Fibroblast of lung (primary cell): ENCODE data around the gene GTPBP1. TPM values are rescaled to one million over a fixed set of nuclear protein-coding genes. Genes with fewer than 3 reads are reported as not detected.
A peak's percentile ranks its signal among the peaks of the same experiment; 100 is the strongest.

Experiments used
- DNase-seq, 2 donors: peaks; one replicate each; pipeline versions ENCODE4 v3.0.0 to v3.0.0-alpha.2; 2010; ENCODE audit warnings: low read depth in 2 of 2
- H2AFZ ChIP-seq: 2 replicates; pipeline ENCODE4 v1.5.1; 2012; ENCODE audit warnings: low read length, control low read depth, inconsistent platforms
- H3K27ac ChIP-seq: 2 replicates; pipeline ENCODE4 v1.5.1; 2011; ENCODE audit warnings: low read length, control low read depth; ENCODE audit not compliant: insufficient read depth
- H3K27me3 ChIP-seq: 2 replicates; pipeline ENCODE4 v1.5.1; 2011; ENCODE audit warnings: mild to moderate bottlenecking, low read length; ENCODE audit not compliant: control insufficient read depth, insufficient read depth
- H3K36me3 ChIP-seq: 2 replicates; pipeline ENCODE4 v1.5.1; 2011; ENCODE audit warnings: low read length; ENCODE audit not compliant: control insufficient read depth, insufficient read depth
- H3K4me1 ChIP-seq: 2 replicates; pipeline ENCODE4 v1.5.1; 2011; ENCODE audit warnings: low read length; ENCODE audit not compliant: control insufficient read depth, insufficient read depth; ENCODE audit errors: extremely low read depth
- H3K4me2 ChIP-seq: 2 replicates; pipeline ENCODE4 v1.5.1; 2011; ENCODE audit warnings: low read length, control low read depth; ENCODE audit not compliant: insufficient read depth; ENCODE audit errors: extremely low read depth
- H3K4me3 ChIP-seq, 4 experiments: fragments of 200-600 bp in 1 of 4; sonication (generic) in 1 of 4; replicated peaks in 1 of 4; 2 replicates each; pipeline ENCODE4 v1.5.1; 2011 to 2016; ENCODE audit warnings: low read length in 4 of 4, low read depth in 3 of 4, mild to moderate bottlenecking in 3 of 4, control low read depth in 2 of 4, inconsistent platforms in 1 of 4, mixed read lengths in 1 of 4; ENCODE audit not compliant: insufficient read depth in 1 of 4; ENCODE audit errors: control extremely low read depth in 1 of 4
- H3K79me2 ChIP-seq: 2 replicates; pipeline ENCODE4 v1.5.1; 2012; ENCODE audit warnings: mild to moderate bottlenecking, low read length, inconsistent platforms; ENCODE audit not compliant: control insufficient read depth, insufficient read depth
- H3K9ac ChIP-seq: 2 replicates; pipeline ENCODE4 v1.5.1; 2011; ENCODE audit warnings: mild to moderate bottlenecking, low read length, control low read depth; ENCODE audit not compliant: insufficient read depth
- H3K9me3 ChIP-seq: 2 replicates; pipeline ENCODE4 v1.5.1; 2012; ENCODE audit warnings: low read depth, low read length; ENCODE audit not compliant: control insufficient read depth, insufficient read depth
- H4K20me1 ChIP-seq: 2 replicates; pipeline ENCODE4 v1.5.1; 2011; ENCODE audit warnings: low read length; ENCODE audit not compliant: control insufficient read depth, insufficient read depth; ENCODE audit errors: extremely low read depth
- EZH2 ChIP-seq: IDR thresholded peaks from 2 replicates; pipeline ENCODE4 v1.5.1; 2012; ENCODE audit warnings: low read length, control low read depth, mild to moderate bottlenecking; ENCODE audit errors: missing control alignments
- polyA plus RNA-seq, 2 donors: library from polyadenylated mRNA; depleted of rRNA in 1 of 2; stranded (reverse) in 1 of 2; unstranded in 1 of 2; fragments of >200 nt; gene quantifications; 2 replicates each; pipeline ENCODE4 v1.2.1, GENCODE V29; 2011 to 2012; ENCODE audit warnings: missing spikeins in 1 of 2
- total RNA-seq: library from RNA; depleted of rRNA; stranded (reverse); fragments of >200 nt; gene quantifications from 2 replicates; pipeline ENCODE4 v1.2.1, GENCODE V29; 2014
- TF ChIP-seq, protein P1 (sequence below), 2 donors: IDR thresholded peaks in 1 of 2; conservative IDR thresholded peaks in 1 of 2; 1 replicate in 1 of 2; 2 replicates in 1 of 2; pipeline ENCODE4 v1.5.1; 2011 to 2012; ENCODE audit warnings: low read length in 2 of 2, control low read depth in 1 of 2, inconsistent platforms in 1 of 2, low read depth in 1 of 2, mild to moderate bottlenecking in 1 of 2

The GTPBP1 gene
- total and polyA plus RNA-seq, 2 donors (not counting 1 experiment from before 2014, with no cell fraction given) = 20.6 to 23.1 TPM

- DNase-seq = peak in 1 of 2 donors; percentile 22
- Histone ChIP-seq H3K27ac (no peak overlapping the region), H3K36me3 (peaks cover 40% of the 10 kb centered on the region)
These were observed 39.2 kb downstream of the GTPBP1 start for GRCh38 chr22:38744981-38745380.

GRCh38 chr22:38745676-38746460, 40.1 kb downstream of the GTPBP1 start:
- H3K36me3 ChIP-seq = peaks cover 44% of the 10 kb centered on the region

More at GRCh38 chr22:38744981-38745380, 39.2 kb downstream of the GTPBP1 start:
- no peak overlapping the region for H3K4me3 ChIP-seq
- no peak overlapping the region for H2AFZ ChIP-seq
- no peaks in the 10 kb centered on the region for H3K9me3 ChIP-seq
- no peaks in the 10 kb centered on the region for H3K27me3 ChIP-seq
- H4K20me1 ChIP-seq = no peaks in the 10 kb centered on the region
- no peak overlapping the region for H3K9ac ChIP-seq
- H3K79me2 ChIP-seq = no peaks in the 10 kb centered on the region
- no peak overlapping the region for H3K4me2 ChIP-seq
- TF ChIP-seq, protein P1, sequence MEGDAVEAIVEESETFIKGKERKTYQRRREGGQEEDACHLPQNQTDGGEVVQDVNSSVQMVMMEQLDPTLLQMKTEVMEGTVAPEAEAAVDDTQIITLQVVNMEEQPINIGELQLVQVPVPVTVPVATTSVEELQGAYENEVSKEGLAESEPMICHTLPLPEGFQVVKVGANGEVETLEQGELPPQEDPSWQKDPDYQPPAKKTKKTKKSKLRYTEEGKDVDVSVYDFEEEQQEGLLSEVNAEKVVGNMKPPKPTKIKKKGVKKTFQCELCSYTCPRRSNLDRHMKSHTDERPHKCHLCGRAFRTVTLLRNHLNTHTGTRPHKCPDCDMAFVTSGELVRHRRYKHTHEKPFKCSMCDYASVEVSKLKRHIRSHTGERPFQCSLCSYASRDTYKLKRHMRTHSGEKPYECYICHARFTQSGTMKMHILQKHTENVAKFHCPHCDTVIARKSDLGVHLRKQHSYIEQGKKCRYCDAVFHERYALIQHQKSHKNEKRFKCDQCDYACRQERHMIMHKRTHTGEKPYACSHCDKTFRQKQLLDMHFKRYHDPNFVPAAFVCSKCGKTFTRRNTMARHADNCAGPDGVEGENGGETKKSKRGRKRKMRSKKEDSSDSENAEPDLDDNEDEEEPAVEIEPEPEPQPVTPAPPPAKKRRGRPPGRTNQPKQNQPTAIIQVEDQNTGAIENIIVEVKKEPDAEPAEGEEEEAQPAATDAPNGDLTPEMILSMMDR (conservative IDR thresholded peaks at IDR 0.05 in 1 of 2, IDR thresholded peaks at IDR 0.05 in 1 of 2; ENCODE audit: low read depth in 1 of 2, low read length in 2 of 2) = no peak
- TF ChIP-seq EZH2 = no peak
- H3K4me1 ChIP-seq = no peaks in the 10 kb centered on the region

DNA sequence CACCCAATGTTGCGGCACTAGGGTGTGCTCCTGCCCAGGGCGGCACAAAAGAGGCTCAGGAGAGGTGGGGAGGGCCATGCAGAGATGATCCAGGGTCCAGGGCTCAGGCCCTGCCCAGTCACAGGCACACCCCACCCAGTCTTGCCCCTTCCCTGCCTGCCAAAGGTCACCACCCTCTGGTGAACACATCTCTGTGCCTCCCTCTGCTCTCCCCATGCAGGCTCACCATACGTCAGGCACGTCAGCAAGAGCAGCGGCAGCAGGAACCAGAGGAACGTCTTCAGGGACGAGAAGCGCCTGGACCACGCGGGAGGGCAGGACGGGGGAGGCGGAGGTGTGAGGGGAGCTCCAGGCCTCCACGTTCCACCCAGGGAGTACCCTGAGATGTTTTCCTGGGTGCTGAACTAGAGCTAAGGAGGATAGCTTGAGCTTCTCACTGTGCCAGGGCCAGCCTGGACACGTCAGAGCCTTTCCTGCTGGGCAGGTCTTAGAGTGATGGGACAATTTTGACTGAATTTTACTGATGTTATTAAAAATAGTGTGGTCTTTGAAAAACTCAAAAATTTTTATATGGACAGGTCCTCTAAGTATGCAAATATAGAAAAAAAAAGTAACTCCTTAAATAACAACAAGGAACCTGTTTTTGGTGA, 42.9 kb downstream of the GTPBP1 start:
- Histone ChIP-seq H3K27ac (no peak overlapping the region), H3K4me1 (no peaks in the 10 kb centered on the region), H3K36me3 (peaks cover 43% of the 10 kb centered on the region), H3K4me2 (no peak overlapping the region), H3K9me3 (no peaks in the 10 kb centered on the region), H4K20me1 (no peaks in the 10 kb centered on the region), H3K4me3 (no peak overlapping the region), H3K9ac (no peak overlapping the region), H3K27me3 (no peaks in the 10 kb centered on the region), H3K79me2 (peaks cover 8% of the 10 kb centered on the region), H2AFZ (no peak overlapping the region)
- DNase-seq = no peak
- TF ChIP-seq EZH2 = no peak
- TF ChIP-seq, protein P1 (conservative IDR thresholded peaks at IDR 0.05 in 1 of 2, IDR thresholded peaks at IDR 0.05 in 1 of 2; ENCODE audit: low read depth in 1 of 2, low read length in 2 of 2) = no peak

More at GRCh38 chr22:38745676-38746460, 40.1 kb downstream of the GTPBP1 start:
- Histone ChIP-seq H3K9me3 (no peaks in the 10 kb centered on the region), H3K27me3 (no peaks in the 10 kb centered on the region), H4K20me1 (no peaks in the 10 kb centered on the region), H3K4me2 (no peak overlapping the region), H3K79me2 (no peaks in the 10 kb centered on the region), H3K9ac (no peak overlapping the region), H2AFZ (no peak overlapping the region), H3K27ac (no peak overlapping the region), H3K4me1 (no peaks in the 10 kb centered on the region), H3K4me3 (no peak overlapping the region)
- no peak for TF ChIP-seq EZH2
- TF ChIP-seq, protein P1 (conservative IDR thresholded peaks at IDR 0.05 in 1 of 2, IDR thresholded peaks at IDR 0.05 in 1 of 2; ENCODE audit: low read depth in 1 of 2, low read length in 2 of 2) = no peak
- no peak for DNase-seq
